ENCODE results near the gene SETD1B.
A peak's percentile ranks its signal among the peaks of the same experiment; 100 is the strongest.
"Not testable (repeated sequence)": the region's sequence is repeated elsewhere in the genome, so short reads cannot be mapped to it uniquely, and the experiment has no call there.

SETD1B gene

DNA sequence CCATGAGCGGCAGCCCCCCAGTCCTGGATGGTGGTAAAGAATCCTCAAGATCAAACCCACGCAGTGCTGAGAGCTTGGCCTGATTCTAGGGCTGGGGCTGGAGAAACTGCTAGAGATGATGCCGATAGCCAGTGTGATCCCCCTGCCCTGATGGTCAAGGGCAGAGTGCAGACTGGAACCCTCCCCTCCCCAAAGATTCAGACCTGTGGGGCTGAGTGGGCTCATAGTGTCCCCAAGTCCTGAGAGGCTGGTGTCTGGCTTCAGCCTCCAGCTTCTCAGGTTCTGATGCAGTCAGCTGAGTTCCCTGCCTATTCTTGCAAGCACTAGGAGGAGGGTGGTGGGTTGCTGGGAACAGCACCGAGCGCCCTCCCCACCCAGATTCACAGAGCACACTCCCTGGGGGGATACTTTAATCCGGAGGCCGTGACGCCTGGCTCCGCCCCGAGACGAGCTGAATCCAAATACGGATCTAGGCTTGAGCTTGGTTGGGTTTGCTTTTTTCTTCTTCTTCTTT lies 22.3 kb upstream of the SETD1B start:
- no peak for DNase-seq

DNA sequence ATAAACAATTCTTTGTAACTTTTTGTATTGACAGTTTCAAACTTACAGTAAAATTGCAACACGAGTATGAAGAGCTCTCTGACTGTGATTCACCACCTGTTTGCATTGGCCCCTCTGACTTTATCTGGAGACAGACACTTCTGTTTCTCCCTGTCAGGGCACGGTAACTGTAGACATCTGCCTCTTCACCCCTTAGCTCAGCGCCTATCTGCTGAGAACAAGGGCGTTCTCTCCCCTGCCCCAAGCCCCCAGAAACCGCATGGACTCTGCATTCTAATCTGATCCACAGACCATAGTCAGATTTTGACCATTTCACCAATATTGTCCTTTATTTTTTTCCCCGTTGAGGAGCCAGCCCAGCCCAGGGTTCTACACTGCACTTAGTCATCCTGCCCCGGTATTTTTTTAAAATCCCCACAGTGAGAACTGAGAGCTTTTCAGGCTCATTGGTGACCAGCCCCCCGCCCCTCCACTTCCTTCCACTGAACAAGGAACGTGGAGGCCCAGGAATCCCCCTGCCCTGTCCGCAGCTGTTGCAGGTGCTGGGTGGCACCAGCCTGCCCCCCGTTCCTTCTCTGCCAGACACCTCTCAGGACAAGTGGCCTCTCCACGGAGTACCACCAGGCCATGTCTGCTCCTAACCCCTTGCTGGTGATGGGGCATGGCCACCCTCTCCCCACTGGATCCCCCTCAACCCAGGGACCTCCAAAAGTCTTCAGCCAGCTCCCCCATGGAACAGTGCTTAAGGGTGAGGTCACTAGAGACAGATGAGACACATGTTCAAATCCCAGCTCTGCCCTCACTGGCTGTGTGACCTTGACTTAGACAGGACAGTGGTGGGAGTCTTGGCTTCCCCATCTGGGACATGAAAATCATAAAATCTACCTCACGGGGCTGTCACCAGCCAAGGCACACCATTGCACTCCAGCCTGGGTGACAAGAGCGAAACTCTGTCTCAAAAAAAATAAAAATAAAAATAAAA lies 21.5 kb upstream of the SETD1B start:
- DNase-seq, result no peak

- DNase-seq, result no peak
Observed at GRCh38 chr12:121783766-121784165, 20.0 kb upstream of the SETD1B start.

DNA sequence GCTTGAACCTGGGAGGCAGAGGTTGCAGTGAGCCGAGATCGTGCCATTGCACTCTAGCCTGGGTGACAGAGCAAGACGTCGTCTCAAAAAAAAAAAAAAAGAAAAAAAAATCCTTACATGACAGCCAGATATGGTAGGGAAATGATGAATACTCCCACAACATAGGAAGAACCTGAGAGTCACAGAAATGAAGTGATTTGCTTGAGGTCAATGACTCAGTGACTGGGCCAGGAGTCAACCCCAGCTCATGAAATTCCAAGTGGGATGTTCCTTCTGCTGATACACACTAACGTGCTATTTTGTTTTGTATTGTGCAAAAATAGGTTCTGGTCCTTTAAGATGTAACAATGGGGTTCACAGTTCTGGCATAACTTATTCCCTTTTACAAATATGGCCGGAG lies 19.3 kb upstream of the SETD1B start:
- no peak for DNase-seq

GRCh38 chr12:121786440-121786825 lies 17.4 kb upstream of the SETD1B start:
- DNase-seq, result no peak

DNA sequence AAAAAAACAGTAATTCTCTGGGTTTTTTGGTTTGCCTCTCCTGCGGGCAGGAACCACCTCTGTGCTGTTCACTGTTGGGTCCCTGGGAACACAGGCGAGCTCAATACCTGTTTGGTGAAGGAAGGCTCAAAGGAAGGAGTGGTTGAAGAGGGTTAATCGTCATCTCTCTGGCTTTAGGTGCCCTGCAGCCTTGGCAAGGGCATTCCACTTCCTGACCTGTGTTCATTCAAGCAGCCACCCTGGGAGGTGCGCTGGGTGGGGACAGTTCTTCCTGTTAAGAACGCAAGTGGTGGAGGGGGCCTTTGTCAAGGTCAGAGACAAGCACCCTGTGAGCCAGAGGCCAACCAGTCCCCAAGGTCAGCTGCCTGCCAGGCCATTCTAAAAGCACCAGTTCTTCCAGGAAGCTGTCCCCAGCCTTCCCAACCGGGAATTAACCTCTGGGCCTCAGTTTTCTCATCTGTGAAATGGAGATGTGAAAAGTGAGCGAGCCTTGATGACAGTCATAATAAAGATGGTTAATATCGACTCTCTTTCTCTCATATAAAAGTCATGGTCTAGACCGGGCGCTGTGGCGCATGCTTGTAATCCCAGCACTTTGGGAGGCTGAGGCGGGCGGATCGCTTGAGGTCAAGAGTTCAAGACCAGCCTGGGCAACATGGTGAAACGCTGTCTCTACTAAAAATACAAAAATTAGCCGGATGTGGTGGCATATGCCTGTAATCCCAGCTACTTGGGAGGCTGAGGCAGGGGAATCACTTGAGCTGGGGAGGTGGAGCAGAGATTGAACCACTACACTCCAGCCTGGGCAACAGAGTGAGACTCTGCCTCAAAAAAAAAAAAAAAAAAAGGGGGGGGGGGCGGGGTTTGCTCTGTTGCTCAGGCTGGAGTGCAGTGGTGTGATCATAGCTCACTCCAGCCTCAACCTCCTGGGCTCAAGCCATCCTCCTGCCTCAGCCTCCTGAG lies 16.5 kb upstream of the SETD1B start:
- no peak for DNase-seq

DNA sequence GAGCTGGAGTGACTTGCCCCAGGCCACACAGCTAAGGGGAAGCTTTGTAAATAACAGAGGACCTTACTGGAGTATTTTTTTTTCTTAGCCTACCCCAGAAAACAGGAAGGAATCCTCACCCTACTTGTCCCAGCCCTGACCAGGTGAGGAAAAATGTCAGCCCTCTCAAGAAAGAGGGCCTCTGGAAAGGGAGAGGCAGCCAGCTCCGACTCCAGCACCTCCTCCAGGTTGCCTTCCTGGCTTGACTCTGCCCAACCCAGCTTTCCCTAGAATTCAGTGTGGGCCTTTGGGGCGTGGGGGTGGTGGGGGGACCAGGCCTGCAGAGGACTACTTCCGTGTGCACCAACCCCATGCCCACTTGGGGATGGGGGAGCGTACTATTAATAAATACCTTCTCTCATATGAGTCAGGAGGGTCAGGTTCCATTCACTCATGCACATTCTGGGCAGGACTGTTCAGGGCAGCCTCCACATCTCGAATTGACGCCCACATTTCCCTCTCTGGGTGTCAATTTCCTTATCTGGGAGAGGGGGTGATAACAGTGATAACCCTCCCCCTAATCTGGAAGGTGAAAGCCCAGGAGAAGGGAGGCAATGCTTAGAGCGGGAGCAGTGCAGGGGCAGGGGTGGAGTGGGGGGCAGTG lies 15.5 kb upstream of the SETD1B start:
- no peak for DNase-seq

- no peak for DNase-seq
Observed at GRCh38 chr12:121789233-121789781, 14.5 kb upstream of the SETD1B start.

- no peak for DNase-seq
Observed at GRCh38 chr12:121789800-121790728, 13.7 kb upstream of the SETD1B start.

GRCh38 chr12:121790785-121791184 lies 13.0 kb upstream of the SETD1B start:
- DNase-seq, result not testable (repeated sequence)

GRCh38 chr12:121791671-121792551 lies 11.9 kb upstream of the SETD1B start:
- DNase-seq, result no peak

- no peak for DNase-seq
Observed at GRCh38 chr12:121792607-121793439, 11.0 kb upstream of the SETD1B start.

DNA sequence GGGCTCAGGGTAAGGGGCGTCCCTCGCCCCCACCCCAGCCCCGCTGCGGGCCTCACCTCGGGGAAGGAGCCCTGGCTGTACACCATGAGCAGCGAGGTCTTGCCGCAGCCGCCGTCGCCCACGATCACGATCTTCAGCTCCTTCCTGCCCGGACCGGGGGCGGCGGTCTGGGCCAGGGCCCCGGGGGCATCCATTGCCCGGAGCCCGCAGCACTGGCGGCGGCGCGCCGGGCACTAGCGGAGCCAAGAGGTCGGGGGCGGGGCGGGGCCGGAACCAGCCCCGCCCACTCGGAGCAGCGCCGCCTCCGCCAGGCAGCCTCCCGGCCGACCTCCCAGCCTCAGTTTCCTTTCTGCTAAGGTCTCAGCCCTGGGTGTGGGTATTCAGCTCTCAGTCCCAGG lies 10.4 kb upstream of the SETD1B start, which contains the start of gene RHOF:
TSS of gene RHOF (minus strand) at position 249 of the 398 bp plus-strand sequence. CDS start at position 194, 55 bp downstream.
- no peak for DNase-seq

- peak; percentile 49 for DNase-seq
Observed at GRCh38 chr12:121793838-121794533, 9.8 kb upstream of the SETD1B start.

DNA sequence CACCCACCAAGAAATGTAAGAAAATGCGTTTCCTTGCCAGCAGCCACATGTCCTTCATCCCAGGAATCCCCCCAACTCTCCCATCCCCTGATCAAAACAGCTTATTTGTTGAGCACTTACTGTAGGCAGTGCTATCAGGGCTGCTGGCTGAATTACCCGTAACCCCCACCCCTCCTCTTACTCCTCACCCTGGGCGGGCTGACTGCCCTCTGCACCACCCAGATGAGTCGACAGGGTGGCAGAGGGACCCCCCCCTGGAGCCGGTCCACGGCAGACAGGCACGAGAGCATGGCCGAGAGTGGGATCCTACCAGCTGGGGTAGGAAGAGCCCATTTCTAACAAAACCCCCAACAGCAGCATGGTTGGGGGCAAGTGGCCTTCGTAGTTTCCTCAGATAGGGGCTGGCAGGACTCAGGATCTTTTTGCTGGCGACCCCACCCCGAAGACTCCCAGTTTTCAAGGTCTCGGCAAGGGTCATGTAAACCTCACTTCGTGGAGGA lies 9.2 kb upstream of the SETD1B start:
- DNase-seq, result no peak

DNA sequence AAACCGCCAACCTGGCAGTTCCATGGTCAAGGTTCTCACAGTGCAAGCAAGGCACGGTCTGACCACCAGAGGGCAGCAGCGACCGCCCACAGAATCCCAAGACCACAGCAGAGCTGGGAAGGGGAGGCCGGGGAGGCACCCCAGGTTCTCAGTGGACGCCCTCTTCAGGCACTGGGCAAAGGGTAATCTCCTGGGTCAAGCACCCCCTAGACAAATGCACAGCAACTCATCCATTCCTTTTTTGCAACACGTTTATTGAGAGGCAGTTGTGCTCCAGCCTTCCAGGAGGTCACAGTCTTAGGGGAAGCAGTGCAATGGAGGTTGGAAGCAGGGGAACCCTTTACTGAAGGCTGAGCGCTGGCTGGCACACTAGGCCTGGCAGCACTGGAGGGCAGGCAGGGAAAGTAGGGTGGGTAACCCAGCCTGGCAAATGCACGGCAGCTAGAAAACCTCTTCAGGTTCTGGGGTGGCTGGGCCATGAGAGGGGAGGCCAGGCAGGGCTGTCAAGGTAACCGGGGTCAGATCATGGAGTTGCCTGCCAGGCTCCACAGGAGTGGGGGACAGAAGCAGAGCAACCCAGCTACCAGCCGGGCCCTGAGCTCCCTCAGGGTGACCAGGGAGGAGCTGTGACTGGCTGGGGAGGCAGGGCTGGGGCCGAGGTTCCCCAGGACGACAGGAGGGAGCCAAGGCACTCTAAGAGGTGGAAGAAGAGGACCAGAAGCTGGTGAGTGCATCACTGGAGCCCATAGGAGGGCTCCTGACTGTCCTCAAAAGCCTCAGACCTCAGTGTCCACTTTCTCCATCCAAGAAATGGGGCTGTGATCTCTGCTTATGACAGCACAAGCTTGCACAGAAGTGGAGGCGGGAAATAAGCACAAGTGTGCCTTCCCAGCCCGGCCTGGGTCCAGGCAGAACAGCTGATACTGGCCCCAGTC lies 8.5 kb upstream of the SETD1B start:
- no peak for DNase-seq

All from NCI-H1048 (cell line).